Tibial artery (tissue), 4 donors: Measurements from ENCODE around the gene TNFRSF8.

Source experiments
- DNase-seq, 2 donors: peaks; one replicate each; pipeline ENCODE4 v3.0.0-alpha.2; 2019
- H3K27ac ChIP-seq, 2 donors: fragments of 200-600 bp; sonication (generic) in 1 of 2; 1 replicate in 1 of 2; 2 replicates in 1 of 2; pipeline ENCODE4 v1.5.1; 2018 to 2019; ENCODE audit warnings: mild to moderate bottlenecking in 1 of 2
- H3K27me3 ChIP-seq, 2 donors: fragments of 200-600 bp; sonication (generic) in 1 of 2; one replicate each; pipeline versions ENCODE4 v1.5.1 to v1.6.0; 2016 to 2019
- H3K36me3 ChIP-seq, 3 donors: fragments of 200-600 bp; sonication (generic) in 2 of 3; one replicate each; pipeline ENCODE4 v1.5.1; 2016 to 2019; ENCODE audit warnings: mild to moderate bottlenecking in 2 of 3
- H3K4me1 ChIP-seq, 4 donors: fragments of 200-600 bp; sonication (generic) in 2 of 4; 1 replicate in 3 of 4; 2 replicates in 1 of 4; pipeline ENCODE4 v1.5.1; 2016 to 2019
- H3K4me3 ChIP-seq, 2 donors: fragments of 200-600 bp; sonication (generic) in 1 of 2; 1 replicate in 1 of 2; 2 replicates in 1 of 2; pipeline ENCODE4 v1.5.1; 2018 to 2019; ENCODE audit warnings: mild to moderate bottlenecking in 2 of 2
- H3K9me3 ChIP-seq, 3 donors: fragments of 200-600 bp; sonication (generic) in 1 of 3; one replicate each; pipeline ENCODE4 v1.5.1; 2016 to 2019
- intact Hi-C: fragments of 100-400 bp; cut with DNase I; formaldehyde crosslinking; loops from one replicate; pipeline ENCODE4 v1.15.0; 2023; ENCODE audit warnings: low total_unique reads
- TF ChIP-seq, protein P1 (sequence below), 2 experiments: fragments of 200-600 bp in 1 of 2; fragments of 450-650 bp in 1 of 2; IDR thresholded peaks; one replicate each; pipeline ENCODE4 v1.5.1; 2017 to 2019; ENCODE audit warnings: antibody characterized with exemption in 2 of 2, mild to moderate bottlenecking in 1 of 2, moderate library complexity in 1 of 2

TNFRSF8 gene

DNA sequence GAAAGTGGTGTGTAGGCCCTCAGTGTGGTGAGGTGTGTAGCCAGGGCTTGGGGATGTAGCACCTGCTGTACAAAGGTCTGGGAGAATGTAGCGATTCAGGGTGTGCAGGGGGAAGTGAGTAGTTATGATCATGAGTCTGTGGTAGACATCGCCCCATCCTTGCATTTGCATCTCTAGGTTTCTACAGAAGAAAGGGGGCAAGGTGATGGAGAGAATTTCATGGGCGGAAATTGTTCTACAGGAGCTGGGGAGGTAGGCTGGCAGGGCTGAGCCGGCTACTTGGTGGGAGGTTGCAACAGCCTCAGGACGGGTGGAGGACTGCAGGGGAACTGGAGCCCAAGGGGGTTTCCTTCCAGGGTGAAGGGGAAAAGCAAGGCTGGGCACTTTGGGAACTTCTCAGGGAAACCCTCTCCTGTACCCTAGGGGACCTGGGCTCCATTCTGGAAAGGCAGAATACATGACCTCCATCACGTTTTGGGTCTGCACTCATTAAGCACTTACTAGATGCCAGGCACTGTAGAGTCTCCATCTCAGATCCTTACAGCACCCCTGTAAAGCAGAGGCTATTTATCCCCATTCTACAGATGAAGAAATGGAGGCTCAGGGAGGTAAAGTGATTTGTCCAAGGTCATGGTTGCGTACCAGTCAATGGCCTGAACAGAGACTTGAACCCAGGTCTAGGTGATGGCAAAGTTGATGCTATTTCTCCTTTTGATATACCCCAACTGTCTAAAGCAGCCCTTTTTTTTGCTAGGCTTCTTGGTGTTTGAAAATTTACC is 89.2 kb downstream of the TNFRSF8 start:
- intact Hi-C loops, result no loop called here
- peaks cover 0 to 7% (median 5%) of the 10 kb centered on the region in 3 donors for H3K9me3 ChIP-seq
- H3K4me3 ChIP-seq, result no peak overlapping the region
- TF ChIP-seq, protein P1, sequence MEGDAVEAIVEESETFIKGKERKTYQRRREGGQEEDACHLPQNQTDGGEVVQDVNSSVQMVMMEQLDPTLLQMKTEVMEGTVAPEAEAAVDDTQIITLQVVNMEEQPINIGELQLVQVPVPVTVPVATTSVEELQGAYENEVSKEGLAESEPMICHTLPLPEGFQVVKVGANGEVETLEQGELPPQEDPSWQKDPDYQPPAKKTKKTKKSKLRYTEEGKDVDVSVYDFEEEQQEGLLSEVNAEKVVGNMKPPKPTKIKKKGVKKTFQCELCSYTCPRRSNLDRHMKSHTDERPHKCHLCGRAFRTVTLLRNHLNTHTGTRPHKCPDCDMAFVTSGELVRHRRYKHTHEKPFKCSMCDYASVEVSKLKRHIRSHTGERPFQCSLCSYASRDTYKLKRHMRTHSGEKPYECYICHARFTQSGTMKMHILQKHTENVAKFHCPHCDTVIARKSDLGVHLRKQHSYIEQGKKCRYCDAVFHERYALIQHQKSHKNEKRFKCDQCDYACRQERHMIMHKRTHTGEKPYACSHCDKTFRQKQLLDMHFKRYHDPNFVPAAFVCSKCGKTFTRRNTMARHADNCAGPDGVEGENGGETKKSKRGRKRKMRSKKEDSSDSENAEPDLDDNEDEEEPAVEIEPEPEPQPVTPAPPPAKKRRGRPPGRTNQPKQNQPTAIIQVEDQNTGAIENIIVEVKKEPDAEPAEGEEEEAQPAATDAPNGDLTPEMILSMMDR (IDR thresholded peaks at IDR 0.05), result no peak
- no peaks in the 10 kb centered on the region for H3K36me3 ChIP-seq
- peak overlapping the region in 1 of 2 donors; percentile 46 for H3K27ac ChIP-seq
- H3K27me3 ChIP-seq, result no peaks in the 10 kb centered on the region
- H3K4me1 ChIP-seq, result peaks cover 0 to 11% (median 6%) of the 10 kb centered on the region in 4 donors
- DNase-seq, result no peak

DNA sequence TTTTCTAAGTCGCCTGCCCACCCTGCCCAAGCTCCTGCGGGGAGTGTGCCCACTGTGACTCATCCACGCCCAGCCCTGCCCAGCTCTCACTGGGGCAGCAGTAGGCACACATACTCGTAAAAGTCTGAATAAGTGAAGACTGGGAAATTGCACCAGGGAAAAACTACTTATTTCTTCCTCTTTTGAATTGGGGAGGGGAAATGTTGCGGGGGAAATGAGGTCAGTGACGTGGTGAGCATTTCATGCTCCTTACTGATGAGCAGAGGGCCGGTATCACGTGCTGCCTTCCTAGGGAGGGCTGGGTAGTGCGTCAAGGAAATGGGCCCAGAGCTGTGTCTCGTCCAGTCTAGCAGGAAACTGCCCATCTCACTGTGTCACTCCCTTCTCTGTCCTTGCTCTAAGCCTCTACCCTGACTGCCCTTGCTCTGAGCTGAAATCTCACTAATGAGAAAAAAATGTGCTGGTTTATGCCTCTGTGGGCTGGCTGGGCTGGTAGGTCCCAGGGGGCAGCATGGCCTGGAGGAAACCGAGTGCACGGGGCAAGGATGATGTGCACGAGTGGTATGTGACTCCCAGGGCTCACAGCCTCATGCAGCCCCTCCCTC is 90.2 kb downstream of the TNFRSF8 start:
- peaks cover 0 to 7% (median 5%) of the 10 kb centered on the region in 3 donors for H3K9me3 ChIP-seq
- H3K27me3 ChIP-seq, result no peaks in the 10 kb centered on the region
- intact Hi-C loops, result no loop called here
- H3K36me3 ChIP-seq, result no peaks in the 10 kb centered on the region
- peak overlapping the region; percentile 29 to 46 for H3K27ac ChIP-seq
- peak; percentile 82 to 83 for DNase-seq
- no peak overlapping the region for H3K4me3 ChIP-seq
- peaks cover 0 to 11% (median 6%) of the 10 kb centered on the region in 4 donors for H3K4me1 ChIP-seq
- TF ChIP-seq, protein P1 (IDR thresholded peaks at IDR 0.05), result no peak

DNA sequence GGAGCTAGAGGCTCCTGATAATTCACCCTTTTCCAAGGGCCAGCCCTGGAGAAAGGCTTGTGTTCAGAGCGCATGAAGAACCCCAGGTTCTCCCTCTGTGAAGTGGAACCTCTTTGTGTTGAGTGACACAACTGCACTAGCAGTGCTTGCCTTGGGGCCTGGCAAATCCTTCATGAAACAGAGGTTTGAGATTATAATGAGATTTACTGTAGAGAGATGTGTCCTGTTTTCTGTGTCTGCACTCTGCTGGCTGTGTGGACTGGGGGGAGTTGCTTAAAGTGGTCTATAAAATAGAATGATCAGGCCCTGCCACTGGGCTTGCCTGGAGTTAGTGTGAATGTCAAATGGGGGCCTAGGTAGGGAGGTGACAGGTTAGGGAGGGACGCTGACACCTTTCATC is 92.2 kb downstream of the TNFRSF8 start:
- H3K27ac ChIP-seq, result no peak overlapping the region

DNA sequence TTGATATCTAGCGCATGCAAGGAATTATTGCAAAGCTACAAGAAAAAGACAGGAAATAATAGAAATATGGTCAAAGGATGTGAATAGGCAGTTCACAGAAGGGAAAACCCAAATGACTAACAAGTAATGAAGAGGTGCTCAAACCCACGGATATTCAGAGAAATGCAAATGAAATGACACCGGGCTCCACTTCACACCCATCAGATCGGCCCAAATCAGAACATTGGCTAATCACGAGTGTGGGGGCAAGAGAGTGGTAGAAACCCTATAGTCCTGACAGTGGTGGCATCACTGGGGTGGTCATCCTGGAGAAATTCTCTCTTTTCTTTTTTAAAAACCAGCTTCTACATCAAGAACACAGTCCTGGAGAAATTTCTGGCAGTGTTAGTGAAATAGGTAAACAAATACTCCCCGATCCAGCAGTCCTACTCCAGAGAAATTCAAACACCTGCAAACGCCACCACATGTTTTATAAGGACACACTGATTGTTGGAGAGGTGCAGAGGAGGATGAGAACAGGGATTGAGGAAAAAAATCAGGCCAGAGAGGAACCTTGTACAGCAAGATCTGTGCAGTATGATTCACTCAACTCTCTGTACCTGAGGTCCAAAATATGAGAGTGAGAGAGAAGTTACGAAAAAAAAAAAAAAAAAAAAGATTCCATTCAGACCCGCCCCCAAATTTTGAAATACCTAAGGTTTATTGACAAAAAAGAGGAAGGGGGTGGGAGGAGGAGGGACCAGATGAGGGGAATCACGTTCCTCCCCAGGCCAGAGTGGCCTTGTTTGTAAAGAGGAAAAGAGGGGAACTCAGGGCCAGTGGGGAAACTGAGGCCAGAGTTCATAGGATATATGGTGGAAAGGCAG is 94.5 kb downstream of the TNFRSF8 start:
- intact Hi-C loops, result no loop called here
- Histone ChIP-seq H3K9me3 (no peaks in the 10 kb centered on the region), H3K27me3 (no peaks in the 10 kb centered on the region), H3K36me3 (no peaks in the 10 kb centered on the region), H3K4me3 (no peak overlapping the region), H3K27ac (no peak overlapping the region), H3K4me1 (peaks cover 0 to 26% (median 17%) of the 10 kb centered on the region in 4 donors)
- no peak for DNase-seq
- TF ChIP-seq, protein P1 (IDR thresholded peaks at IDR 0.05), result no peak

More for the DNA sequence above, 92.2 kb downstream of the TNFRSF8 start:
- no peak for DNase-seq
- Histone ChIP-seq H3K36me3 (no peaks in the 10 kb centered on the region), H3K27me3 (no peaks in the 10 kb centered on the region), H3K4me1 (peaks cover 0 to 11% (median 6%) of the 10 kb centered on the region in 4 donors), H3K4me3 (no peak overlapping the region), H3K9me3 (no peaks in the 10 kb centered on the region)
- TF ChIP-seq, protein P1 (IDR thresholded peaks at IDR 0.05), result no peak
- intact Hi-C loops, result no loop called here

DNA sequence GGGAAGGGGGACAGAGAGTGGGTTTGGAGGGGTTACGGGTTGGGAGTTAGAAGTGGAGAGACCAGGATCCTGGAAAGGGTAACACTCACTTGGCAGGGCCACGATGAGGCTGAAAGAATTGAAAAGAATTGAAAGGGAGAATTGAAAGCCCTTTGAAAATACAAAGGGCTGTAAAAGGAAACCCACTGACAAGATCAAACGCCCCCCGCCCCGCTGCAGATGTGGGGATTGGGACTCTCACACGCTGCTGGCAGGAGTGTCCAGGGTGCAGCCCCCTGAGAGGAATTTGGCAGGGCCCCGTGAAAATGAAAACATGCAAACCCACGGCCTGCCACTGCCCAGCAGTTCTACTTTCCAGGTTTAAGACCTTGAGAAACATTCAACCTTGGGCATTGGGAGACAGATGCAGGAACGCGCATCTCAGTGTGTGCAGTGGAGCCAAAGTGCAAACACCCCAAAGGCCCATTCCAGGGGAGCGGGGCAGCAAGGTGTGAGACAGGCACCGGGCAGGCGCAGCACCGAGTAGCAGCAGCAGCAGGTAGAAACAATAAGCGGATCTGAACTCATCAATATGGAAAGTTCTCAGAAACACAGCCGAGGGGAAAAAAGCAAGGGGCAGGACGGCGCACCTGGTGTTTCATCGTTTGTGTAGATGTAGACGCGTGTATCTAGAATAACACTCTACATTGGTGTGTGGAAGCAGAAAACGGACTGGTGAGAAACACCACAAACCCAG is 95.4 kb downstream of the TNFRSF8 start:
- no peaks in the 10 kb centered on the region for H3K36me3 ChIP-seq
- TF ChIP-seq, protein P1 (IDR thresholded peaks at IDR 0.05), result no peak
- peaks cover 0 to 21% (median 13%) of the 10 kb centered on the region in 4 donors for H3K4me1 ChIP-seq
- intact Hi-C loops, result no loop called here
- no peak overlapping the region for H3K4me3 ChIP-seq
- H3K27me3 ChIP-seq, result no peaks in the 10 kb centered on the region
- no peaks in the 10 kb centered on the region for H3K9me3 ChIP-seq
- no peak overlapping the region for H3K27ac ChIP-seq
- no peak for DNase-seq
